NCI-H2227 treated with DMSO at 0.1 percent for 48 hours (cell line): ENCODE measurements around the gene FEN1.
A peak's percentile ranks its signal among the peaks of the same experiment; 100 is the strongest.

Source experiments
- DNase-seq: peaks from one replicate; lab custom pipeline; 2025; lab: John Stamatoyannopoulos, UW

FEN1 gene

GRCh38 chr11:61792310-61793082 is at the start of gene FEN1, which contains the start of gene TMEM258:
Gene FEN1, plus strand, starts transcription at chr11:61792911. Its CDS starts 2,451 bp downstream, at chr11:61795362.
Gene TMEM258, minus strand, starts transcription at chr11:61792599. Its CDS starts 41 bp downstream, at chr11:61792558.
- DNase-seq = peak; percentile 97

- DNase-seq = no peak
Observed at GRCh38 chr11:61743486-61744095, 49.1 kb upstream of the FEN1 start.

GRCh38 chr11:61744181-61744580 is 48.5 kb upstream of the FEN1 start:
- no peak for DNase-seq

GRCh38 chr11:61744609-61745156 is 48.0 kb upstream of the FEN1 start:
- no peak for DNase-seq

GRCh38 chr11:61745781-61746441 is 46.8 kb upstream of the FEN1 start:
- DNase-seq = no peak

GRCh38 chr11:61746442-61747191 is 46.1 kb upstream of the FEN1 start:
- no peak for DNase-seq

- DNase-seq = peak; percentile 25
Observed at GRCh38 chr11:61747192-61747966, 45.3 kb upstream of the FEN1 start.

GRCh38 chr11:61747967-61748285 is 44.8 kb upstream of the FEN1 start:
- no peak for DNase-seq

GRCh38 chr11:61749591-61750217 is 43.0 kb upstream of the FEN1 start:
- no peak for DNase-seq

- no peak for DNase-seq
Observed at GRCh38 chr11:61750631-61751273, 42.0 kb upstream of the FEN1 start.

- no peak for DNase-seq
Observed at GRCh38 chr11:61751384-61751783, 41.3 kb upstream of the FEN1 start.

- DNase-seq = no peak
Observed at GRCh38 chr11:61752117-61752924, 40.4 kb upstream of the FEN1 start, which contains the start of gene MYRF. Gene MYRF, plus strand, starts transcription at chr11:61752636. Its CDS starts 109 bp downstream, at chr11:61752745.

GRCh38 chr11:61752925-61753521 is 39.7 kb upstream of the FEN1 start:
- DNase-seq = no peak

- no peak for DNase-seq
Observed at GRCh38 chr11:61753672-61754071, 39.0 kb upstream of the FEN1 start.

GRCh38 chr11:61754534-61755482 is 37.9 kb upstream of the FEN1 start:
- DNase-seq = no peak

GRCh38 chr11:61756147-61756451 is 36.6 kb upstream of the FEN1 start:
- DNase-seq = no peak

- DNase-seq = no peak
Observed at GRCh38 chr11:61756452-61757212, 36.1 kb upstream of the FEN1 start.
